Measurements from ENCODE around the gene TBC1D2.
"Not testable (repeated sequence)": the region's sequence is repeated elsewhere in the genome, so short reads cannot be mapped to it uniquely, and the experiment has no call there.

TBC1D2 gene, protein sequence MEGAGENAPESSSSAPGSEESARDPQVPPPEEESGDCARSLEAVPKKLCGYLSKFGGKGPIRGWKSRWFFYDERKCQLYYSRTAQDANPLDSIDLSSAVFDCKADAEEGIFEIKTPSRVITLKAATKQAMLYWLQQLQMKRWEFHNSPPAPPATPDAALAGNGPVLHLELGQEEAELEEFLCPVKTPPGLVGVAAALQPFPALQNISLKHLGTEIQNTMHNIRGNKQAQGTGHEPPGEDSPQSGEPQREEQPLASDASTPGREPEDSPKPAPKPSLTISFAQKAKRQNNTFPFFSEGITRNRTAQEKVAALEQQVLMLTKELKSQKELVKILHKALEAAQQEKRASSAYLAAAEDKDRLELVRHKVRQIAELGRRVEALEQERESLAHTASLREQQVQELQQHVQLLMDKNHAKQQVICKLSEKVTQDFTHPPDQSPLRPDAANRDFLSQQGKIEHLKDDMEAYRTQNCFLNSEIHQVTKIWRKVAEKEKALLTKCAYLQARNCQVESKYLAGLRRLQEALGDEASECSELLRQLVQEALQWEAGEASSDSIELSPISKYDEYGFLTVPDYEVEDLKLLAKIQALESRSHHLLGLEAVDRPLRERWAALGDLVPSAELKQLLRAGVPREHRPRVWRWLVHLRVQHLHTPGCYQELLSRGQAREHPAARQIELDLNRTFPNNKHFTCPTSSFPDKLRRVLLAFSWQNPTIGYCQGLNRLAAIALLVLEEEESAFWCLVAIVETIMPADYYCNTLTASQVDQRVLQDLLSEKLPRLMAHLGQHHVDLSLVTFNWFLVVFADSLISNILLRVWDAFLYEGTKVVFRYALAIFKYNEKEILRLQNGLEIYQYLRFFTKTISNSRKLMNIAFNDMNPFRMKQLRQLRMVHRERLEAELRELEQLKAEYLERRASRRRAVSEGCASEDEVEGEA

DNA sequence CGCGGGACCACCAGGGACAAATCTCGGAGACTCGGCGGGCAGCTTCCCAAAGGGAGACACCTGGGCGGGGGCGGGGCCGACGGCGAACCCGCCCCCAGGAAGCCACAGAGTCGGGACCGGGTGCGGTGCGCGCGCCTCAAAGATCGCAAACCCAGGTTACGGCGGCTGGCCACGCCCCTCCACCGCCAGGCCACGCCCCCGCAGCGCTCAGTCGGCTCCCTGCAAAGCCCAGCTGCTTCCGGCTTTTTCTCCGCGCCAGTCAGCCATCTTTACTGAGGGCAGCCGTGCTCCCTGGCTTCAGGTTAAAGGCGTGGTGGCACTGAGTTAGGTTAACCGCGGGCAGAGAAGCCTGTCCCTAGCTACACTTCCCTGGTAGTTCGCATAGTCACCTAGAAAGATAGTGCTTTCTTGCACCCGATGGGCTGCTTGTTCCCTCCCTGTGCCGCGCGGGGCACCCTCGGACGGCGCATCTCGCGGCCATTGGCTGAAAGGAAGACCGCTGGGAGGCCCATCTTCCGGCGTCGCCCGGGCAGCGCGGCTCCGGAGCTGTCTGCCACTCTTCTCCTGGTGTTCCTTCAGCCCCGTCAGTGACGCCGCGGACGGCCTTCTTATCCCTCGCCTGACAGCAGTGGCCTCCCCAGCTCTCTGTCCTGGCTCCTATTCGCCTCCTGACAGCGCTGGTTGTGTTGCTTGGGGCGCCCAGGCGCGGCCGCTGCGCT is at the start of gene TBC1D2:
TBC1D2 (minus strand) TSS at position 72 of the 719 bp plus-strand sequence. CDS start 108 bp downstream, outside the sequence.
- peak; percentile 91 for DNase-seq

DNA sequence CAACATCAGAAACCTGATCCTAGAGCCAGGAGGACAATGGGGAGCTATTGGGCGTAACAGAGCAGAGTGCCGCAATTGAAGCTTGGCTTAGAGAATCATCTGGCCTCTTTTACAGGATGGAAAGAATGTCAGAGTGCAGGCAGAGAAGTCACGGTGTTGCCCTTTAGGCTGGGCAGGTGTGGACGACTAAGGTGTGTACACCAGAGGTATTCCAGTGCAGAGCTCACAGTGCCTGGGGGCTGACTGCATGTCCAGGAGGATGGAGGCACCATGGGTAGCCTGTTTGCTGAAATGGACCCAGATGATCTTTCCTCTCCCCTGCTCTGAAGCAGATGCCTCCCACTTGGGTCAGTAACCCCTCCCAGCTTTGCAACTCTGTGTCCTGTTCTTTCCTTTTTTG is 48.9 kb upstream of the TBC1D2 start:
- DNase-seq = no peak

DNA sequence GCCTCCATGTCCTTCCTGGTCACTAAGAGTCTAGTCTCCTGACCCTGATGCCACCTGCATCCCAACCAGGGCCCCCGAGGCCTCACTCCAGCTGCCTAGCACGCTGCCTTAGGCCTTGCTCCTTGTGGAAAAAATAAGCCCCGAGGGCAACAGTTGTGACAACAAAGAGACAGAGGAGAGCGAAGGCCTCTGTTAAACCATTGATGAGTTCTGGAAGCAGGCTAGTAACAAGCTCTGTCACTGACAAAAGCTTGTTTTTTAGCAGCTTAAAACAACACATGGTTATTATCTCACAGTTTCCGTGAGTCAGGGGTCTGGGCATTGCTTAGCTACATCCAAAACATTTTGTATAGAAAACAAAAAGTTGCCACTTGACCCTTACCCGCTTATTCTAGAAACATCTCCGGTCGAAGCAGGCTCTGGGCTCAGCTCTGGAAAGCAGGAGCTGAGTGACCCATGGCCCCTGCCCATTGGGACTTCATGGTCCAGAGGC is 48.2 kb upstream of the TBC1D2 start:
- DNase-seq = no peak

DNA sequence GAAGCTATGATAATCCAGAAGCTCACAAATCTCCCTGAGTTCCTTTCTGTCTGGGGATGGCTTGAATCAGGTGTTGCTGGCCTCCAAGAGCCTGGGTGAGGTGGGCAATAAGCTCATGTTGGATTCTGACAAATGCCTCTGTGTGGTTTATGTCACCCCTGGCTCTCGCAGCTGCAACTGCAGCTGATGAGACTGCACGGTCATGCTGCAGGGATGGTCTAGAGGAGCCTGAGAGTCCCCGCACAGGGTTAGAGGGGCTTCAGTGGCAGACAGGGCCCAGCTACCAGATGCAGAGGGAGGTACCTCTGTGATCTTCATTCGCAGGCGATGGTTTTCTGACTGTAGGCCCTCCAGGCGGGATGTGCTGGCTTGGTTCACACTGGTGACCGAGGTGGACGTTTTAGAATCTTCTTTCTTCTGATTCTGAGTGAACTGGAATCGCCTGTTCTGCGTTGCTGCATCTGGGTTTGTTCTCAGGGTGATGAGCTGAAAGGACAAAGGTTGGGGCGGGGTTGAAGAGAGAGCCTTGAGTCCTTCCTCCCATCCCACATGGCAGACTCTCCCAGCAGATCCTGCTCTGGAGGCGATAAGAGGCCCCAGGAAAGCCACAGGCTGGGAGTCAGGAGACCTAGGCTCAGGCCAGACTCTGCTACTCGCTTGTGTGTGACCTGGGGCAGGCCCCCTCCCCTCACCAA is 47.6 kb upstream of the TBC1D2 start:
- no peak for DNase-seq

DNA sequence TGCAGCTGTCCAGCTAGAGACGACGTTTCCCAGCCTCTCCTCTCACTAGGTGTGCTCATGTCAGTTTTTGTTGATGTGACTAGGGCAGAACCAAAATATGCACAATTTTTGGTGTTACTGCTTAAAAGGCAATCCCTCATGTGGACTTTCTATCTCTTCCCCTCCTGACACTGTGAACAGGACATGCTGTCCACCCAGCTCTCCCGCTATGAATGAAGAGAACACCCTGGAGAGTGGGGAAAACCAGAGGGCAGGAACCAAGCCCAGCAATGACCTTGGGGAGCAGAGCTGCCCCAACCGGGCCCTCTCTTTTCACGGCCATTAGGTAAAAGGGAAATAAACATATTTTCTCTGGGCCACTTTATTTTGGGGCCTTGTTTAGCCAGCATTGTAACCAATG is 46.7 kb upstream of the TBC1D2 start:
- no peak for DNase-seq

DNA sequence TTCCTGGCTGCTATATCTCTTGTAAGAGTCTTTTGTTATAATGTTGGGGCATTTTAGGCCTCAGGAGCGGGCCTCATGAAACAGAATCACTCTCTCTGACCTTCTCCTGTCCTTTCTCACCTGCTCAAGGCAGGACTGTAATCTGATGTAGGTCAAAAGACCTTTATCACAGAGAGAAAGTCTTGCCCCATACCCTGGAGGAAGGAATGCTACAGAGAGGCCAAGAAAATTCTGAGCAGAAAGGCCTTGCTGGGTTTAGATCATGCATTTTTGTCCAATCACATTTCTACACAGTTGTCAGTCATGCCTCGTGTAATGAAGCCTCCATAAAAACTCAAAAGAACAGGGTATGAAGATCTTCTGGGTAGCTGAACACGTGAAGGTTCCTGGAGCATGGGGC is 45.2 kb upstream of the TBC1D2 start:
- DNase-seq = no peak

DNA sequence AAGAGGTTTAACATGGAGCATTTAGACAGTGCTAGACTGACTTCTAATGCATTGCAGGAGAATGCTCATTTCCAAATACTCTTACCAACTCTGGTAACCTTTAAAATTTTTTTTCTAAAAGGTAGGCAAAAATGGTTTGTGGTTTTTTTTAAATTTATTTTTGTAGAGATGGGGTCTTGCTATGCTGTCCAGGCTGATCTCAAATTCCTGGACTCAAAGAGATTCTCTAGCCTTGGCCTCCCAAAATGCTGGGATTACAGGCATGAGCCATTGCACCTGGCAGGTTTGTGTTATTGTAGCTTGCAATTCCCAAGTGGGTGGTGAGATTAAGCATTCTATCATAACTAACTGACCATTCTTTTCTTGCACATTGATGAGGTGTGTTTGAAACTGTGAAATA is 43.0 kb upstream of the TBC1D2 start:
- DNase-seq = no peak

DNA sequence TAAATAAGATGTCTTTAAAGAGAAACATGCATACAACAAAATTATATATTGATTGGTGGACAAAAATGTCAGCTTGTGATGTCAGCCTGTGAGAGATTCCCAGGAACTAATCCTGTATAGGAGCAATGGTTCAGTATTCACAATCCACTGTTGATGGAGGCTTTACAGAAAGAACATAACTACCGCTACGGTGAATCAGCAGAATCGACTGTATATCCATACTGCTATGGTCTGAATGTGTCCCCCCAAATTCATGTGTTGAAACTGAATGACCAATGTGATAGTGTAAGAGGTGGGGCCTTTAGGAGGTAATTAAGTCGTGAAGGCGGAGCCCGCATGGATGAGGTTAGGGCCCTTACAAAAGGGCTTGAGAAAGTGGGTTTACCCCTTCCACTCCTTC is 40.4 kb upstream of the TBC1D2 start:
- DNase-seq = no peak

DNA sequence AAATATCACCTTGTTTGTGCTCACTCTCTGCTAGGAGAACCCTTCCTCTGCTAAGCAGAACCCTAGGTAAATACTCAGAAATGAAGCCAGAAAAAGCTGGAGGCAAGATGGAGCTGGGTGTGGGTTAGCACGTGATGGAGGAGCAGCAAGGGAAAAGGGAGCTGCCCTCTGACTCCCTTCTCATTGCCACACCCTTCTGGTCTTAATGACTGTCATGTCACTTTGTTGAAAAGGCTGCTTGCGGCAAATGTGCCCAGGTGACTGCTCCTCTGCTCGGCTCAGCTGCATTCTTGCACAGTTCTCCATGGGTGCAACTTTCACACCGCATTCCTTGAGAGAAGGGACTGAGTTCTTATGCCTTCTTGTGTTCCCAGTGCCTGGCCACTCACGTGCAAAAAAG is 36.4 kb upstream of the TBC1D2 start:
- no peak for DNase-seq

DNA sequence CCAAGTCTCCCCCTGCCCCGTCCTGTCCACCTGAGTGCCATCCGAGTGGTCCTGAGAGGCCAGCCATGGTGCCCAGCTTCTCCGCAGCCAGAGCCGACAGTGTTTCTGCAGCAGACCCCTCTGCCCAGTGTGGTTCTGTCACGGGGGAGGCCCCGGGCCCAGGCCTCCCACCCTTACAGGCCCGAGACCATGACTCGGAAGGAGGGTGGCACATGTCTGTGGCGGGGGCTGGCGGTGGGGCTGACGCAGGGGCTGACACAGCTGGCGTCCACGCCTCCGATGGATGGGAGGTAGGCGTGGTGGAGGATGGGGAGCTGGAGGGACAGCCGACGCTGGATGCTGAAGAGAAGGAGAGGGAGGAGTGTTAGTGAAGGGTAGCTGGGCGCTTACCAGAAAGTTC is 35.0 kb upstream of the TBC1D2 start:
- no peak for DNase-seq

DNA sequence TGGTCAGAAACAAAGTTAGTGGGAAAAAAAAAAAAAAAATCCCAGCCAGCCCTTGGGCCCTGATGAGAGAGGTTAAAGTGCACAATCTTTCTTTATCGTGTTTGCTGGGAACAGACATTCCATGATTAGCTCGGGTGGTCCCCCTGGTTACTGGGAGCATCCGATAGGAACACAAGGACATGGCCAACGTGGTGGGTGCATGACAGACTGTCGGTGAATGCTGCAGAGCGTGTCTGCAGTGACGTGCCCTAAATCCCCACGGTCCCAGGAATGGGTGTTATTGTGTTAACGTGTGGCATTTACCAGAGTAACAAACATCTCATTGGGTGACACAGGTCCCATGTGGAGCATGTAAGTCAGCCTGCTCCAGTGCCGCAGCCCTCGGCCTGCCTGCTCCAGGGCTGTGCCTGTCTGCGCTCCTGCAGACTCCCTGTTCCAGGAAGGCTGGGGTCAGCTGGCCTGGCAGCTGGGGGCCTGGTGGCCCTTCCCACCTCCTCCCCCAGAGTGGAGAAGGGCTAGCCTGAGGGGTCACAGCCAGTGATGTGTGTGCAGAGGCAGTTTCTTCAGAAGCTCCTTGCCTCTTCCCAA is 34.3 kb upstream of the TBC1D2 start:
- DNase-seq = no peak

DNA sequence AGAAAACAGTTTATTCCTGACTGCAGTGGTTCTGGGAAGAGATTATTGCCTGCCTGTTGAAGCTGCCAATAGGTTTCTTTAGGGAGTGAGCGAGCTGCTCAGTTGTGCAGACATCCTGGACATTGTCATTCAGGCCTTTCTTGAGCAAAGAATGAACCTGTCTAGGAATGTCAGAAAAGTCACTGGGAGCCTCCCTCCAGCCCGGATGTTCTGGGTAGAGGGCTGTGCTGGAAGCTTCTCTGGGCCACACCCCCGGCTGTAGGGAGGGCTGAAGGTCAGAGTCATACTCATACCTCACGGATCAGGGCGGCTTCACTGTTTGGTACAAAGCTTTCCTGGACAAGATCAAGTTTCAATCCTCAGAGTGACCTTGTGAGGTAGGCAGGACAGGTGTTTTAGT is 33.4 kb upstream of the TBC1D2 start:
- DNase-seq = no peak

DNA sequence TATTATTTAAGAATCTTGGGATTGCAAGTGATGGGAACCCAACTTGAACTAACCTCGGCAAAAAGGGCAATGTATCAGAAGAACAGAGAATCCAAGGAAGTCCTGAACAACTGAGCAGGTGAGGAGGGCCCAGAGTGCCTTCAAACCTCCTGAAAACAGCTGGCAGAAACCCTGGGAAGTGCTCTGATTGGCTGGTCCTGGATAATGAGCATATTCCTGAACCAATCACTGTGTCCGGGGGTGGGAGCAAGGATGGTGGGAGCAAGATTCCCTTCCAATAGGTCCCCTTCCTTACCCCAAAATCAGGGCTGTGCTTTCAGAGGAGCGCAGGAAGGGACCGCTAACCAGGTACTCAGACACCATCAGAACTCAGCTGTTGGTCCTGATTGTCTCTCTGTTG is 31.9 kb upstream of the TBC1D2 start:
- no peak for DNase-seq

DNA sequence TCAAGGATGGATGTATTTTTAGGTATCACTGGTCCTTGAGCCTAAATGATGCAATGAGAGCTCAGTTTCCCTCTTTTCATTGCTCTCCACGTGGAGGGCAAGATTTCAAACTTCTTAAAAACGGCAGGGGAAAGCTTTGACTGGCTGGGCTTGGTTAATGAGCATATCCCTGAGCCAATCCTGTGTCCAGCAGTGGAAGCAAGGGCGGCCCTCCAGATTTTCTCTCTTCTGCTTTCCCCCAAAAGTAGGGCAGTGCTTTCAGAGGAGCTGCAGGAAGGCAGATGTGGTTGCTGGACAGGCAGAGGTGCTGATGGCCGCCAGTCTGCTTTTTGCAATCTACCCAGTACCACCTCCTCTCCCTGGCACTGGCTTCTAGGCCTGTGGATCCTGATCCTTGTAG is 30.0 kb upstream of the TBC1D2 start:
- no peak for DNase-seq

DNA sequence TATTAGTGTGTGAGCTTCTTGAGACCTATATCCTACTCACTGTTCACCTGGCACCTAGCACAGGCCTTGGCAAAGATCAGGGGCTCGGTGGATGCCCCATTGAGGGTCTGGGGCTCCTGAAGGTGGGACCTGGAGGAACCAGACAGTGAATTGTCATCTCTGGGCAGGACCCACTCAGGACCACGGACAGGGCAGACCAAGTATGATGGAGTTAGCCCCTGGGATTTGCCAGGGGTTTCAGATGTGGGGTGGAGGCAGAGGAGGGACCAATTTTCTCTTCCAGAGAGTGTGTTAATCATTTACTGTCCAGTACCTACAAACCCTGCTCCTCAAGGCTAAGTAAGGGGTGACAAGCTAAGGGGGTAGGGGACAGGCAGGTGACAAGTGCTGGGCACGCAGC is 29.3 kb upstream of the TBC1D2 start:
- no peak for DNase-seq

DNA sequence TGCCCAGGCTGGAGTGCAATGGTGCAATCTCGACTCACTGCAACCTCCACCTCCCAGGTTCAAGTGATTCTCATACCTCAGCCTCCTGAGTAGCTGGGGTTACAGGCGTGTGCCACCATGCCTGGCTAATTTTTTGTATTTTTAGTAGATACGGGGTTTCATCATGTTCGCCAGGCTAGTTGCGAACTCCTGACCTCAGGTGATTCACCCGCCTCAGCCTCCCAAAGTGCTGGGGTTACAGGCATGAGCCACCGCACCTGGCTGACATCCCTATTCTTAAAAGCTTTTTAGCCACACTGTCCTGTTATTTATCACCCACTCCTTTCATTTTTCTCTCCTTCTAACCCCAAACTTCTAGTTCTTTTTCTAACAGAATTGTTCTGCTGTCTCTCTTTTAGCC is 27.7 kb upstream of the TBC1D2 start:
- DNase-seq = not testable (repeated sequence)

DNA sequence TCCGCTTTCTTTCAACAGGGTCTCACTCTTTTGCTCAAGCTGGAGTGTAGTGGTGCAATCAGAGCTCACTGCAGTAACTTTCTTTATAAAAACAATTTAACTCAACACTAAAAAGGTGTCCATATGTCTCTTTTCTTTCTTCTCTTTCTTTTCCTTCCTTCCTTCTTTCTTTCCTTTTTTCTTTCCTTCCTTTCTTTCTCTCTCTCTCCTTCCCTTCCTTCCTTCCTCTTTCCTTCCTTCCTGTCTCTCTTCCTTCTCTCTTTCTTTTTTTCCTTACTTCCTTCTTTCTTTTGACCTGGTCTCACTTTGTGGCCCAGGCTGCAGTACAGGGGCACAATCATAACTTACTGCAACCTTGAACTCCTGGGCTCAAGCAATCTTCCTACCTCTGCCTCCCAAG is 25.8 kb upstream of the TBC1D2 start:
- DNase-seq = no peak

DNA sequence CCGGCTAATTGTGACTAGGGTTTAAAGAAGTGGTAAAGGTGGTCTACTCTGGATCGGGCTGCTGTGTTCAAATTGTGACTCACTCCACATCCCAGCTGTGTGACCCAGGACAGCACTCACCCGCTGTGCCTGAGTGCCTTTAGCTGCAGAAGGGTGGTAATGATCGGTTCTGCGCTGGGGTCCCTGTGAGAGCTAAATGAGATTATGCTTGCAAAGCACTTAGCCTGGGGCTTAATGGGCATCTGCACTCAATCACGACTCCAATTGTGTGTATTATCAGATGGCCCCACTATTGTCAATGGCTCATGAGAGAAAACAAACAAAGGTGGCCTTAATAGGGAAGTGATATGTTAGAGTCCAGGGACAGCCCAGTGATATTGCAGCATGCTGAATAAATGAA is 25.1 kb upstream of the TBC1D2 start:
- DNase-seq = peak; percentile 69

DNA sequence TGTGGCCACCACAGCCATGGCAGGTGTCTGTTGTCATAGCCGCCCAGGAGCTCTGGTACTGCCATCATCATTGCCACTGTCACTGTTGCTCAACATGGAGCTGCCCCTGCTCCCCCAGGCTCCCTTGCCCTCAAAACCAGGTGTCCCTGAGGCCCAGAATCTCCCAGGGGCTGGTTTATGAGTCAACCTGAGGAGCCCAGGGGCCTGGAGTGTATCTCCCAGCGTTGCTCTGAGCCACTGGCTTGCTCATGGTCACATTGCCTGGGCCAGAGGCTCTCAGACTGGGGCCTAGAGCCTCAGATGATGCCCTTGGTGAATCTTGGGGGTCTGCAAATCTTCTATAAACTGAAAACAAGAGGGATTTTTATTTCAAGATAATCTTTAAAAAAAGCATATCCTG is 24.7 kb upstream of the TBC1D2 start:
- DNase-seq = no peak

DNA sequence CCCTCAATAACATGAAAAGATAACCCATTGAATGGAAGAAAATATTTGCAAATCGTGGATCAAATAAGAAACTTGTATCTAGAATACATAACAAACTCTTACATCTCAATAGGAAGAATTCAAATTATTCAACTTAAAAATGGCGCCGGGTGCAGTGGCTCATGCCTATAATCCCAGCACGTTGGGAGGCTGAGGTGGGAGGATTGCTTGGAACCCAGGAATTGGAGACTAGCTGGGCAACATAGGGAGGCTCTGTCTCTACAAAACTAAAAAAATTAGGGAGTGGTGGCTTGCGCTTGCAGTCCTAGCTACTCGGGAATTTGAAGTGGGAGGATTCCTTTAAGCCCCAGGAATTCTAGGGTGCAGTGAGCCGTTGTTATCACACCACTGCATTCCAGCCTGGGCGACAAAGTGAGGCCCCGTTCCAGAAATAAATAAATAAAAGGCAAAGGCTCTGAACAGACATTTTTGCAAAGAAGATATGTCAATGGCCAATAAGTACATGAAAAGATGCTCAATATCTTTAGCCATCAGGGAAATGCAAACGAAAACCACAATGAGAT is 21.5 kb upstream of the TBC1D2 start:
- no peak for DNase-seq

DNA sequence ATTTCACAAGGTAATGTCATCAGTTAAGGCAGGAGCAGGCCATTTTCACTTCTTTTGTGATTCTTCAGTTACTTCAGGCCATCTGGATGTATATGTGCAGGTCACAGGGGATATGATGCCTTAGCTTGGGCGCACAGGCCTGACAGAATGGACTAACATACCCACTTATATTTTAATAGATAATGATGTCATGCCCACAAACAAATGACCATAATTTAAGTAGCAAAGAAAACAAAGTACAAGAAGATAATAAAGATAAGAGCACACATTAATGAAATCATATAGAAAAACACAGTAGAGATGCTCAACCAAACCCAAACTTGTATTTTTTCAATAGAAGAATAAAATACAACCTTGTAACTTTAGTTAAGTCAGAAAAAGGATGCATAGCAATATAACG is 19.7 kb upstream of the TBC1D2 start:
- no peak for DNase-seq

DNA sequence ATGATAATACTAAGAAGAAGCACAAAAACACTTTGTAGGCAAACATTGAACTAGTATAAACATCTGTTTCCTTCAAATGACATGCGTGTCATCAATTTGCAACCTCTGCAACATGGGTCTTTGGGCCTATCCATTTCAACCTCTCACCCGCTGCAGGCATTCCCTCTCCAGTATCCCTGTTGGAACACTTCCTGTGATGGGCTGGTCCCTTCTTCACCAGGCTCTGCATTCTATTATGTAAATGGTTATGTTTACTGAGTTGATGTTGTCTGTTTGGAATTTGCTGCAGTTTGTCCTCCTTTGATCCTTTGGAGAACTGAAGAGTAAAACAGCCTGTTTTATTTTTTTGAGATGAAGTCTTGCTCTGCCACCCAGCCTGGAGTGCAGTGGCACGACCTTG is 16.6 kb upstream of the TBC1D2 start:
- DNase-seq = no peak

All from NCI-H2227 treated with DMSO at 0.1 percent for 48 hours (cell line).